NCI-H2196 (cell line): ENCODE data around the gene PHKG2.

Experiments
- DNase-seq: peaks from one replicate; lab custom pipeline; 2025; ENCODE audit not compliant: unreplicated experiment; lab: John Stamatoyannopoulos, UW

Gene PHKG2

GRCh38 chr16:30793508-30794069 lies 45.4 kb downstream of the PHKG2 start:
- DNase-seq: no peak

GRCh38 chr16:30794634-30795033 lies 46.4 kb downstream of the PHKG2 start:
- no peak for DNase-seq

GRCh38 chr16:30797670-30798309 lies 49.6 kb downstream of the PHKG2 start:
- DNase-seq: no peak
